Measurements from ENCODE around the gene HYCC1.
"Not testable (repeated sequence)": the region's sequence is repeated elsewhere in the genome, so short reads cannot be mapped to it uniquely, and the experiment has no call there.

Gene HYCC1

GRCh38 chr7:22989643-22990587 lies 24.0 kb downstream of the HYCC1 start:
- no peak for DNase-seq (ENCODE audit: low read depth in 2 of 3, low spot score in 1 of 3)

DNA sequence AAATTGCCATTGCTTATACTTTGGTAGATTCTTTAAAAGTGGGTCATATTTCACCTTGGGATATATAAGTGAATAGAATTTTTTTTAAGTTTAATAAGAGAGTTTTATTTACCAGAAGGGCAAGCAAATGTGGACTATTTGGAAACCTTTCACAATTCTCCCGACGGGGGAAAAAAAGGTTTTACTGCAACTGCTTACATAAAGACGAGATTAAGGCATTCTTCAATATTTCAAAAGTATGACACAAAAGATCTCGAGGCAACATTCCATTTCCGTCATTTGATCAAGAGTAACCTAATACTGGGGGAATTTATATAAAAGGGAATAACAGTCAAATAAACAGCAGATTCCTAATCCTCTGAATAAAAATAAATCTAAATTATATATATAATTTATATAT lies 28.5 kb downstream of the HYCC1 start:
- DNase-seq (ENCODE audit: low read depth in 2 of 3, low spot score in 1 of 3): no peak

DNA sequence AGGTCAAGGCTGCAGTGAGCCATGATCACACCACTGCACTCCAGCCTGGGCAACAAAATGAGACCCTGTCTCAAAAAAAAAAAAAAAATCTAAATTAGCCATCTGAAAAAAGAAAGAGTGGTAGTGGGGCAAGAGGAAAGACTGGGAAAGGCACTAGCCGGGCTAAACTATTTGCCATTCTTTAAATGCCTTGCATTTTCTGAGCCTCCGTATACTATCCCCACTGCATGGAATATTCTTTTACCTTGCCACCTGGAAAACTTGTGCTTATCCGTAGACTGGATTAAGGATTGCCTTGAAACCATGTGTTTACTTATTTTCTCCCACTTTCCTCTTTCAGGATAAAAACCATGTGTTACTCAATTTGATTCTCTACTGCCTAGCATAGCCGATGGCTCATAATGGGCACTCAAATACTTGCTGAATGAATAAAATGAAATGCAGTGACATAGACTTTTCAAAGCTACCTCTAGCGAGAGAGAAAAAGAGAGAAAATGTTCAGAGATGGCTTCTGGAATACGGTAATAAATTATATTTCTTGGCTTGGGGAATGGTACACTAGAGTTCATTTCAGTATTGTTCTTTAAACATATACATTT lies 30.6 kb downstream of the HYCC1 start:
- no peak for DNase-seq (ENCODE audit: low read depth in 2 of 3, low spot score in 1 of 3)

GRCh38 chr7:22980422-22980821 lies 33.5 kb downstream of the HYCC1 start:
- DNase-seq (ENCODE audit: low read depth in 2 of 3, low spot score in 1 of 3): no peak

DNA sequence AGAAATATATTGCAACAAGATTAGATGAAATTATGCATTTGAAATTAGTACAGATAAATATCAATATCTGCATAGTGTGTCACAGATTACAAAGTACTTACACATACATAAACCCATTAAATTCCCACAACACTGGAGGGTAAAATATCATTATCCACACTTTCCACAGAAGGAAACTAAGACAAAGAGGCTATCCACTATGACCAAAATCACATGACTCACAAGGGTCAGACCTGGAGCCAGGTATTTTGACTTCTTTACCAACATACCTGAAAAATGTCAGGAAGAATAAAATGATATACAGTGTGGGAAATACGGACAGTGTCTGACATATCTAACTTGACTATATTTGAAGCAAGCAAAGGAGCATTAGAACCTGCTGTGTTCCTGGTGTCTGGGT lies 34.1 kb downstream of the HYCC1 start:
- no peak for DNase-seq (ENCODE audit: low read depth in 2 of 3, low spot score in 1 of 3)

DNA sequence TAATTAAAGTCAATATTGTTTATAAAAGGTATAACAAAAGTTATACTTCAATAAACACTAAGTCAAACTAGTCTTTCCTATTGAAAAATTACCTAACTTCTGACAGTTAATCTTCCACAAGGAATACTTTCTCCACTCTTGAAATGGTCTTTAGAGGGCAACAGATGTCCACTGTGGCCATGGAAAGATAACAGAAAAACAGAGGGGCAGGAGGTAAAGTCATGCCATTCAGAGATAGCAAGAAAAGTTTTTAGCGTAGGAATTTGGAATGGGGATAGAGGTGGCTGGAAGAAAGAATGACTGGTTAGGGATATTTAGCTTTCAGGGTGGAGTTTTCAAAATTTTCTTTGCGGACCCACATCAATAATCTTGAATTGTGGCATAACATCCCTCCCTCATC lies 34.7 kb downstream of the HYCC1 start:
- no peak for DNase-seq (ENCODE audit: low read depth in 2 of 3, low spot score in 1 of 3)

- not testable (repeated sequence) for DNase-seq (ENCODE audit: low read depth in 2 of 3, low spot score in 1 of 3)
Observed at GRCh38 chr7:22974636-22975035, 39.3 kb downstream of the HYCC1 start.

DNA sequence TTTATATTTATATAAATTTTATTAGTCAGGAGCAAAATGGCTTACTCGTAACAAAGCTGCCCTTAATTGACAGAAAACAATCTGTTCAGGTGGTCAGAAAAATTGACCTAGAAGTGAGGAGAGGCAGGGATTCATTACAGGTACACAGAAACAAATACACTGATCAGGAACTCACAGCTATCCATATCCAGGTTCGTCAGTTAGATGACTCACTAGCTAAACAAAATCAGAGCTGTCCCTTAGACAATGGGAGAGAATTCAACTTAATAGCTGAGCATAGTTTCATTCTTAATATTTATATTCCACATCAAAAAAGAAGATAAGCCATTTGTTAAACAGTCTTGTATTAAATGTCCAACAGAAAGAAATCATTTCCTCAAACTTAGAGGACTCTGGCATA lies 41.7 kb downstream of the HYCC1 start:
- no peak for DNase-seq (ENCODE audit: low read depth in 2 of 3, low spot score in 1 of 3)

DNA sequence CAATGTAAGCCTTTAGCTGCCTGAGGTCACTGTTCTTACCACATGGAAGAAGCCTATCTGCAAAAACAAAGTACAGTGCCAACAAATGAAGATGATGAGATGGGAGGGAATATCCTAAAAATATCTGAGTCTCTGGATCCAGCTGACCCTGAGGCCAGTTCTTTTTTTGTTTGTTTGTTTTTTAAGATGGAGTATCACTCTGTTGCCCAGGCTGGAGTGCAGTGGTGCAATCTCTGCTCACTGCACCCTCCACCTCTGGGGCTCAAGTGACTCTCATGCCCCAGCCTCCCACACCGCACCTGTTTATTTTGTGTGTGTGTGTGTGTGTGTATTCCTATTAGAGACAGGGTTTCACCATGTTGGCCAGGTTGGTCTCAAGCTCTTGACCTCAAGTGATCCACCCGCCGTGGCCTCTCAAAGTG lies 44.9 kb downstream of the HYCC1 start:
- DNase-seq (ENCODE audit: low read depth in 2 of 3, low spot score in 1 of 3): no peak
